Tongue (tissue), 2 donors: ENCODE results near the gene METTL18. TPM values are rescaled to one million over a fixed set of nuclear protein-coding genes. Genes with fewer than 3 reads are reported as not detected.
"Not testable (repeated sequence)": the region's sequence is repeated elsewhere in the genome, so short reads cannot be mapped to it uniquely, and the experiment has no call there.

Experiments used
- DNase-seq: peaks from one replicate; pipeline ENCODE4 v3.0.0-alpha.2; 2015
- total RNA-seq: library from RNA; depleted of rRNA; stranded (reverse); fragments of >200 nt; gene quantifications from one replicate; pipeline ENCODE4 v1.2.3, GENCODE V29; 2014

Gene METTL18
- 4.9 TPM for total RNA-seq

GRCh38 chr1:169794530-169795416, at the start of gene METTL18:
Gene METTL18, minus strand, starts transcription at chr1:169794907. Its CDS starts 1,212 bp downstream, at chr1:169793695.
- peak; percentile 97 for DNase-seq

DNA sequence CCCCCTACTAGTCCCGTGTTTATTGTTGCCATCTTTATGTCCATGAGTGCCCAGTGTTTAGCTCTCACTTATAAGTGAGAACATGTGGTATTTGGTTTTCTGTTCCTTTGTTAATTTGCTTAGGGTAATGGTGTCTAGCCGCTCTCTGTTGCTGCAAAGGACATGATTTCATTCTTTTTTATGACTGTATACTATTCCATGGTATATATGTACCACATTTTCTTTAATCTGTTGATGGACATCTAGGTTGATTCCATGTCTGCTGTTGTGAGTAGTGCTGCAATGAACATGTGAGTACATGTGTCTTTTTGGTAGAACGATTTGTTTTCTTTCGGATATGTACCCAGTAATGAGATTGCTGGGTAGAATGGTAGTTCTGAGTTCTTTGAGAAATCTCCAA, 44.2 kb upstream of the METTL18 start:
- DNase-seq, result no peak

DNA sequence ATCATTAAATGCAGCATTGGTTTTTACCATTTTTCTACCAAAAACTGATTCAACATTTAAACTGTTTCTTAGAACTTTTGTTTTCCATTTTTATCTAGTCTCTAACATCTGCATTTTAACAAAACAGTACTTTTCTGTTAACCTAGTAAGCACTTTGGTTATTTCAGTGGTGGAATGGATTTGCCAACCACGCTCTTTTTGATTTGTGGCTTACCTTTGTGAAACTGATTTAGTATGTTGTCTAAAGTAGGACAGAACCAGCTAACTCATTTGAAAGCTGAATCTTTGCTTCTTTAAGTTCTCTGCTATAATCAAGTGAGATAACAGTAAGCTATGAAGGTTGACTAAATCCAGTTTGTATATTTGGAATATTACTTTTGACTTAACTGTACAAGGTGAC, 41.5 kb upstream of the METTL18 start:
- DNase-seq, result no peak

- no peak for DNase-seq
Observed at GRCh38 chr1:169835647-169836046, 40.9 kb upstream of the METTL18 start.

DNA sequence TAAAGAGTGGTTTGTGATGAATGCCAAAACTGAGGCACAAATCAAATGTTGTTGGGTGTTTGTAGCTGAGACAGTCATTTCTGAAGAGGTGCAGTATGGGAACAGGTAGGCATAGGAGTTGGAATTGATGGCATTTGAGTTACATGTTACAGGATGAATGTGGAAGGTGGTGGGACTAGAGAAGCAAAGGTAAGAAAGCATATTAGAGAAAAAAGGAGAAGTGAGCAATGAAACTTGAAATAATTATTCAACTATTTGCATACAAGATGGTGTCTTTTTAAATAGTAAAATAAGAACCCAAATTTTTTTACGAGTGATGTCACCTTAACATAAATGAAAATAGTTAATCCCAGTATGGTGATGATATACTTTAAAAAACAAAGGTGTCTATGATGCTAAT, 40.2 kb upstream of the METTL18 start:
- DNase-seq, result no peak

DNA sequence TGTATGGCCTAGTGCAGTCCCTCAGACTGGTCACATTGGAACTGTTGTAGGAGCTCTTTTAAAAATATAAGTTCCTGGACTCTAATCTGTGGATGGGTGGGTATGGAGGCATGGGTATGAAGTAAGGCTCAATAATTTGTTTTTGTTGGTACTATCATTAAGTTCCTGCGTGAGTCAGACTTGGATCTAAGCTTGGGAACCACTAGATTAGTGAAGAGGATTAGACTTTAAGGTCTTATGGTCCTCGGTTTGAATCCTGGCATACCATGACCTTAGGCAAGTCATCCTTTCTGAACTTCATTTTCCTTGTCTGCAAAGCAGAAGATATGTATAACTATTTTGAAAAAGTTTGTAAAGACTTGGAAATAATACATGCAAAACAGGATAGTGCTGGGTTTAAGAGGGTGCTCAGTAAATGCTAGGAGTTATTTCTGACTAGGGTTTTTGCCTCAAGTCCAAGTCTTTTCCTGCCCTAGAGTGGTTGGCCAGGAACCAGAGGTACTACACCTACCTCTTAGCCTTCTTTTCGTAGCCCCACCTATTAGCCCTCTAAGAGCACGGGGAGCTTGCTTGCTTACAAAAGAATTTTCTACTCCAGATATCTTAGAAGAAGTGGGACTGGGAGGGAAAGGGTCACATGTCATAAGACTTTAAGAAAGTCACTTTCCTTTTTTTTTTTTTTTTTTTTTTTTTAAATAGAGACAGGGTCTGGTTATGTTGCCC, 38.6 kb upstream of the METTL18 start:
- no peak for DNase-seq

- DNase-seq, result no peak
Observed at GRCh38 chr1:169829671-169830070, 35.0 kb upstream of the METTL18 start.

DNA sequence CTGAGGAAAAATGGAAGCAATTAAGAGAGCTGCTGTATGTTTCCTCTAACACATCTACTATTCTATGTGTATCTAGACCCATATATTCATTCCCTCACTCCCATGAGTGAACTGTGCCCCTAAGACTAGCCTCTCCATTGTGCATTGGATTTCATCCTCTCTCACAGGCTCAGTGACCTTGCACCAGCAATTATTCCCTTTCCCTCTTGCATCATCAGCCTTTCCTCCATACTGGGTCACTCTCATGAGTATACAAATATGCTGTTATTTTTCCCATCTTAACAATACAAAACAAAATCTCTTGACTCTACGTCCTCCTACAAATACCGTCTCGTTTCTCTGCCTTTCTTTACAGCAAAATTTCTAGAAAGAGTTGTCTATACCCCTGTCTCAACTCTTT, 29.4 kb upstream of the METTL18 start:
- DNase-seq, result no peak

DNA sequence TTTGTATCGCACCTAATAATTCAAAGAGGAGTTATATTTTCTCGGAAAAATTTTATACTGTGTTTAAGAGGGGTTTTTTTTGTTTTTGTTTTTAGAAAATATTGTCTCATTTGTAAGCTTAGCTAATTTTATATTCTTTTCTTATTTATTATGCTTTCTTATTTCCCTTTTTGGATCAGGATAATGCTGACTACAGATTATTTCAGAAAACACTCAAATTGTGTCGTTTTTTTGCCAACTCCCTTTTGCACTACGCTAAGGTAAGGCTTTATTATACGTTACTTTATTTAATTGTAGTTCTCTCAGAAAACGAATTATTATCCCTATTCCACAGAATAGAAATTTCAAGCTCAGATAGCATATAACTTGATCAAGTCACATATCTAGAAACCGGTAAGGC, 26.8 kb upstream of the METTL18 start:
- DNase-seq, result no peak

- DNase-seq, result no peak
Observed at GRCh38 chr1:169816617-169817016, 21.9 kb upstream of the METTL18 start.

GRCh38 chr1:169814265-169814664, 19.6 kb upstream of the METTL18 start:
- DNase-seq, result no peak

- no peak for DNase-seq
Observed at GRCh38 chr1:169812131-169812530, 17.4 kb upstream of the METTL18 start.

DNA sequence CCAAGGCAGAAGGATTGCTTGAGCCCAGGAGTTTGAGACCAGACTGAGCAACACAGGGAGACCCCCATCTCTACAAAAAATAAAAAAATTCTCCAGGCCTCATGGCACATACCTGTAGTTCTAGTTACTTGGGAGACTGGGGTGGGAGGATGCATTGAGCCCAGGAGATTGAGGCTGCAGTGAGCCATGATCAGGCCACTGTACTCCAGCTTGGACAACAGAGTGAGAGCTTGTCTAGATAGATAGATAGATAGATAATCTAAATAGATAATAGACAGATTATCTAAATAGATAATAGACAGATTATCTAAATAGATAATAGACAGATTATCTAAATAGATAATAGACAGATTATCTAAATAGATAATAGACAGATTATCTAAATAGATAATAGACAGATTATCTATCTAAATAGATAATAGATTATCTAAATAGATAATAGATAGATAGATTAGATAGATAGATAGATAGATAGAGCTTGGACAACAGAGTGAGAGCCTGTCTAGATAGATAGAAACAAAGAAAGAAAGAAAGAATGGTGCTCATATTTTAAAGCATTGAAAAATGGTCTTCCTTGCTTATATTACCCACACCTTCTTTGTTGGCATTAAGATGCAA, 16.8 kb upstream of the METTL18 start:
- not testable (repeated sequence) for DNase-seq

DNA sequence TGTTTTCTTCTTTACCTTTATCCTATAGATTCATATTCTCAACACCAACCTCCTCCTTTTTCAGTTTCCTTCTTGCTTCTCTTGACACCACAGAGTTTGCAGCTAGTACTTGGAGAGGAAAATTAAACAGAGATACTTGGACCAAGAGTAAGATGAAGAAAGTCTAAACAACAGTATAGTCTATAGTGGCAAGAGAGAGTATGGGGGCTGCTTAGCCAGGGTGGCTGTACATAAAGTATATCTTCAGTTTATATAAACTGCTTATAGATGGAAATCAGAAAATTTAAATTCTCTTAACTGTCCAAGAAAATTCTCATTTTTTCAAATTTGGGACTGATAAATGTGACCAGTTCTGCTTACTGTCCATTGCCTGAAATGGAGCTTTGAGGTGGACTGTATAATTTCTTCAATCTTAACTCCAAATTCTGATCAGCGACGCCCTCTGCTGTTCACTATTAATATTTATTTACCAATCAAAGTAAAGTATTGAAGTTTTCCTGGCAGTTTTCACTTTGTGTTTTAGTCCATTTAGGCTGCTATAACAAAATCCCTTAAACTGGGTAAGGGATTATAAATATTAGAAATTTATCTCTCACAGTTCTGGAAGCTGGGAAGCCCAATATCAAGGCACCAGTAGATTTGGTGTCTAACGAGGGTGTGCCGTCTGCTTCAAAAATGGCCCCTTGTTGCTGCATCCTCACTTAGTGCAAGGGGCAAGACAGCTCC, 14.8 kb upstream of the METTL18 start:
- DNase-seq, result peak; percentile 65

DNA sequence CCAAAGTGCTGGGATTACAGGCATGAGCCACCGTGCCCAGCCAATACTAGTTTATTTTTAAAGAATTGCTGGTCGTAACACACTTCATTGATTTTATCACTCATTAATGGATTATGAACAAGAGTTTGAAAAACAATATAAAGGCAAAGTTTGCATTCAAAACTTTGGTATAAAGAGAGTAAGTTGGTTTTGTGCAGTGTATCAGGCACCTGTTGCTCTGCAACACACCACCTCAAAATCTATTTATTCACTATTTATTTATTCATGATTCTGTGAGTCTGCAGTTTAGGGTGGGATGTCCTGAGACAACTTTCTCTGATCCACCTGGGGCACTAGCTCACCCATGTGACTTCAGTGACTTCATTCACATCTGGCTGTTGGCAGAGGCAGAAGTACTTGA, 10.2 kb upstream of the METTL18 start:
- DNase-seq, result no peak

- no peak for DNase-seq
Observed at GRCh38 chr1:169802888-169803287, 8.2 kb upstream of the METTL18 start.

DNA sequence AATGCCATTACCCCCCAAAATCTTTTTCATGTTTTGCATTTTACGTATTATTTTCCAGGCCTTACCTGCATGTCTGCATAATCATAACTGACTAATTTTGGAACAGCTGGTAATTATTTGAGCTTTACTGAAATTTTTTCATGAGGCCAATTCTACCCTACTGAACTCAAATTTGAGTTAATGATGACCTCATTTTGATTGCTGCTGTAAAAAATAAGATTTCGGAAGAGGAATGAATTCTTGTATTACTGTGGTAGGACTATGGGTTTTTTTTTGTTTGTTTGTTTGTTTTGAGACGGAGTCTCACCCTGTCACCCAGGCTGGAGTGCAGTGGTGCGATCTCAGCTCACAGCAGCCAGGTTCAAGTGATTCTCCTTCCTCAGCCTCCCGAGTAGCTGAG, 2.6 kb upstream of the METTL18 start:
- DNase-seq, result no peak

- DNase-seq, result no peak
Observed at GRCh38 chr1:169796274-169796810, 1.6 kb upstream of the METTL18 start.

- peak; percentile 6 for DNase-seq
Observed at GRCh38 chr1:169795687-169796086, 980 bp upstream of the METTL18 start.

- DNase-seq, result no peak
Observed at GRCh38 chr1:169793730-169794129, 977 bp downstream of the METTL18 start.

DNA sequence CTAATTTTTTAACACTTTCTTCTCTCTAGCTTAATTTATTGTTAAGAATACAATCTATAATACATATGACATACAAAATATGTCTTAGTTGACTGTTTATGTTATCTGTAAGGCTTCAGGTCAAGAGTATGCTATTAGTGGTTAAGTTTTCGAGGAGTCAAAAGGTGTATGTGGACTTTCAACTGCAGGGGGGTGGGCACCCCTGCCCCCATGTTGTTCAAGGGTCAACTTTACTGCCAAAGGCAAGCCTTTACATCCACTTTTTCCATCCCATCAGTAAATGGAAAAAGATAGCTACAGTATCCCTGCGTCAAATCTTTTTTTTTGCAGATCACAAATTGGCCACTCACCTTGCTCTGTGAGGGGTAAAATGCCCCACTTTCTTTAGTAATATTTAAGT, 6.3 kb downstream of the METTL18 start:
- no peak for DNase-seq

GRCh38 chr1:169786974-169787373, 7.7 kb downstream of the METTL18 start:
- no peak for DNase-seq
